MM.1S (cell line): ENCODE data around the gene COL27A1.

ENCODE experiments used
- DNase-seq: peaks from one replicate; pipeline ENCODE4 v3.0.0-alpha.2; 2015
- H2AFZ ChIP-seq: fragments of 300-600 bp; sonication (generic); 2 replicates; pipeline ENCODE4 v1.6.0; 2016; ENCODE audit warnings: antibody characterized with exemption, low read length
- H3F3A ChIP-seq: fragments of 300-600 bp; sonication (generic); 2 replicates; pipeline ENCODE4 v1.6.1; 2016; ENCODE audit warnings: mild to moderate bottlenecking, antibody characterized with exemption, low read length, moderate library complexity, mixed read lengths; ENCODE audit not compliant: insufficient read depth
- H3K27ac ChIP-seq: fragments of 300-600 bp; sonication (generic); 2 replicates; pipeline ENCODE4 v1.5.1; 2016; ENCODE audit warnings: mild to moderate bottlenecking, low read length
- H3K27me3 ChIP-seq: fragments of 300-600 bp; sonication (generic); replicated peaks from 2 replicates; pipeline ENCODE4 v1.6.0; 2016; ENCODE audit warnings: low read length; ENCODE audit not compliant: insufficient read depth
- H3K36me3 ChIP-seq: fragments of 300-600 bp; sonication (generic); replicated peaks from 2 replicates; pipeline ENCODE4 v1.6.1; 2016; ENCODE audit warnings: mild to moderate bottlenecking, low read length, mixed read lengths; ENCODE audit not compliant: insufficient read depth
- H3K4me1 ChIP-seq: fragments of 300-600 bp; sonication (generic); 2 replicates; pipeline ENCODE4 v1.6.1; 2016; ENCODE audit warnings: low read length, mixed read lengths
- H3K4me2 ChIP-seq: fragments of 300-600 bp; sonication (generic); 2 replicates; pipeline ENCODE4 v1.6.0; 2016; ENCODE audit warnings: low read depth, low read length
- H3K4me3 ChIP-seq: fragments of 300-600 bp; sonication (generic); 2 replicates; pipeline ENCODE4 v1.5.1; 2016; ENCODE audit warnings: low read length, mixed read lengths
- H3K79me2 ChIP-seq: fragments of 300-600 bp; sonication (generic); 2 replicates; pipeline ENCODE4 v1.6.1; 2016; ENCODE audit warnings: mixed run types, low read length, mixed read lengths
- H3K9ac ChIP-seq: fragments of 300-600 bp; sonication (generic); 2 replicates; pipeline ENCODE4 v1.6.1; 2016; ENCODE audit warnings: low read length, mixed read lengths
- H3K9me2 ChIP-seq: fragments of 300-600 bp; sonication (generic); replicated peaks from 2 replicates; pipeline ENCODE4 v1.6.1; 2016; ENCODE audit warnings: mild to moderate bottlenecking, low read length, mixed read lengths; ENCODE audit not compliant: insufficient read depth
- H3K9me3 ChIP-seq: fragments of 300-600 bp; sonication (generic); replicated peaks from 2 replicates; pipeline ENCODE4 v1.6.1; 2016; ENCODE audit warnings: mild to moderate bottlenecking, low read length, mixed read lengths; ENCODE audit not compliant: insufficient read depth
- H4K20me1 ChIP-seq: fragments of 300-600 bp; sonication (generic); 2 replicates; pipeline ENCODE4 v1.6.1; 2016; ENCODE audit warnings: mild to moderate bottlenecking, low read length, moderate library complexity, mixed read lengths; ENCODE audit not compliant: insufficient read depth
- CTCF ChIP-seq: fragments of 300-600 bp; sonication (generic); IDR thresholded peaks from 2 replicates; pipeline ENCODE4 v1.5.1; 2016; ENCODE audit warnings: antibody characterized with exemption, low read length, mixed read lengths
- EZH2 ChIP-seq: fragments of 300-600 bp; sonication (generic); optimal IDR thresholded peaks from 2 replicates; pipeline ENCODE3; 2017; ENCODE audit warnings: low read depth, mild to moderate bottlenecking, antibody characterized with exemption, low read length, mixed read lengths
- EZH2phosphoT487 ChIP-seq: fragments of 300-600 bp; sonication (generic); IDR thresholded peaks from 2 replicates; pipeline ENCODE4 v1.6.1; 2018; ENCODE audit warnings: antibody characterized with exemption, low read length

Gene COL27A1

GRCh38 chr9:114237247-114237646, 81.9 kb downstream of the COL27A1 start:
- Histone ChIP-seq H3K9me3 (no peaks in the 10 kb centered on the region), H3K9ac (no peak overlapping the region), H3K79me2 (no peaks in the 10 kb centered on the region), H3K27me3 (peaks cover 9% of the 10 kb centered on the region), H3K9me2 (no peaks in the 10 kb centered on the region), H3K4me1 (no peaks in the 10 kb centered on the region), H3K4me2 (no peak overlapping the region), H3K36me3 (no peaks in the 10 kb centered on the region), H3K27ac (no peak overlapping the region), H4K20me1 (no peaks in the 10 kb centered on the region), H2AFZ (no peak overlapping the region), H3K4me3 (no peak overlapping the region), H3F3A (no peaks in the 10 kb centered on the region)
- TF ChIP-seq EZH2 (no peak), CTCF (no peak), EZH2phosphoT487 (no peak)
- no peak for DNase-seq

- H3K36me3 ChIP-seq = no peaks in the 10 kb centered on the region
- H3K9ac ChIP-seq = no peak overlapping the region
- H3K9me2 ChIP-seq = no peaks in the 10 kb centered on the region
- H3K27ac ChIP-seq = no peak overlapping the region
- H4K20me1 ChIP-seq = no peaks in the 10 kb centered on the region
- H3F3A ChIP-seq = no peaks in the 10 kb centered on the region
- H3K4me3 ChIP-seq = no peak overlapping the region
- peaks cover 9% of the 10 kb centered on the region for H3K27me3 ChIP-seq
- no peak overlapping the region for H3K4me2 ChIP-seq
- no peak for DNase-seq
- no peaks in the 10 kb centered on the region for H3K9me3 ChIP-seq
- no peak for TF ChIP-seq EZH2
- TF ChIP-seq CTCF = no peak
- TF ChIP-seq EZH2phosphoT487 = no peak
- H2AFZ ChIP-seq = no peak overlapping the region
- H3K4me1 ChIP-seq = no peaks in the 10 kb centered on the region
- H3K79me2 ChIP-seq = no peaks in the 10 kb centered on the region
Measured at GRCh38 chr9:114237781-114238180, 82.4 kb downstream of the COL27A1 start.

- Histone ChIP-seq H3K9ac (no peak overlapping the region), H3F3A (no peaks in the 10 kb centered on the region), H4K20me1 (no peaks in the 10 kb centered on the region), H3K36me3 (no peaks in the 10 kb centered on the region), H3K4me1 (no peaks in the 10 kb centered on the region), H3K27me3 (peaks cover 9% of the 10 kb centered on the region), H3K9me3 (no peaks in the 10 kb centered on the region), H2AFZ (no peak overlapping the region), H3K79me2 (no peaks in the 10 kb centered on the region), H3K27ac (no peak overlapping the region), H3K4me3 (no peak overlapping the region), H3K4me2 (no peak overlapping the region), H3K9me2 (no peaks in the 10 kb centered on the region)
- no peak for DNase-seq
- TF ChIP-seq CTCF (no peak), EZH2 (no peak), EZH2phosphoT487 (no peak)
Measured at GRCh38 chr9:114238472-114238871, 83.1 kb downstream of the COL27A1 start.
